ENCODE results near the gene RNF114. TPM values are rescaled to one million over a fixed set of nuclear protein-coding genes. Genes with fewer than 3 reads are reported as not detected.

RNF114 gene
- total RNA-seq, 4 donors from 2014 or later: 136 to 193 (median 176) TPM

DNA sequence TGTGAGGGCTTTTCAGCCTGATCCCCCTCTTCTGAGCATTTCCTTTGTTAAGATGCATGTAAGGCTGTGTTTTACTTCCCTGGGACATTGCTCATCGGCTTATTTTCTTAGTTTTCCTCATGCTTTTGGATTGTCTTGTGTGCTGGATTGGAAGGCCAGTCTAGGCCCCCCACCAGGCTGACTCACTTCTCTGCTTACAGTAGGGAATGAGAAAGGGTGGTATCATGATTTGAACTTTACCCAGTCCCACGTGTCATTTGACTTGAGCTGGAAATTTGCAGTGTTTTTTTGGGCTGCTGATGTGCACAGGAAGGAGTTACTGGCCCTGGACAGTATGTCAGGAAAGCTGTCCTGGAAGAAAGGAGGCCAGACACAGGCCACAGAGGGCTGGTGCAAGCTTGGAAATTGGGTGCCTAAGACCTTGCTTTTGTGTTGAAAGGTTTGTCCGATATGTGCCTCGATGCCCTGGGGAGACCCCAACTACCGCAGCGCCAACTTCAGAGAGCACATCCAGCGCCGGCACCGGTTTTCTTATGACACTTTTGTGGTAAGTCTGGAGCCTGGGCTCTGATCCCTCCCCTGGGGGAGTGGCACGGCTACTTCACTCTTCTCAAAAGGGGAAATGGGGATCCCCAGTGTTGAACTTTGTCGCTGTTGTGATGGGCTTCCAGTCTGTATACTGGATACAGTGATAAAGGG is 12.8 kb downstream of the RNF114 start:
- TF ChIP-seq, protein P1, sequence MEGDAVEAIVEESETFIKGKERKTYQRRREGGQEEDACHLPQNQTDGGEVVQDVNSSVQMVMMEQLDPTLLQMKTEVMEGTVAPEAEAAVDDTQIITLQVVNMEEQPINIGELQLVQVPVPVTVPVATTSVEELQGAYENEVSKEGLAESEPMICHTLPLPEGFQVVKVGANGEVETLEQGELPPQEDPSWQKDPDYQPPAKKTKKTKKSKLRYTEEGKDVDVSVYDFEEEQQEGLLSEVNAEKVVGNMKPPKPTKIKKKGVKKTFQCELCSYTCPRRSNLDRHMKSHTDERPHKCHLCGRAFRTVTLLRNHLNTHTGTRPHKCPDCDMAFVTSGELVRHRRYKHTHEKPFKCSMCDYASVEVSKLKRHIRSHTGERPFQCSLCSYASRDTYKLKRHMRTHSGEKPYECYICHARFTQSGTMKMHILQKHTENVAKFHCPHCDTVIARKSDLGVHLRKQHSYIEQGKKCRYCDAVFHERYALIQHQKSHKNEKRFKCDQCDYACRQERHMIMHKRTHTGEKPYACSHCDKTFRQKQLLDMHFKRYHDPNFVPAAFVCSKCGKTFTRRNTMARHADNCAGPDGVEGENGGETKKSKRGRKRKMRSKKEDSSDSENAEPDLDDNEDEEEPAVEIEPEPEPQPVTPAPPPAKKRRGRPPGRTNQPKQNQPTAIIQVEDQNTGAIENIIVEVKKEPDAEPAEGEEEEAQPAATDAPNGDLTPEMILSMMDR (IDR thresholded peaks at IDR 0.05; ENCODE audit: low read depth): no peak

DNA sequence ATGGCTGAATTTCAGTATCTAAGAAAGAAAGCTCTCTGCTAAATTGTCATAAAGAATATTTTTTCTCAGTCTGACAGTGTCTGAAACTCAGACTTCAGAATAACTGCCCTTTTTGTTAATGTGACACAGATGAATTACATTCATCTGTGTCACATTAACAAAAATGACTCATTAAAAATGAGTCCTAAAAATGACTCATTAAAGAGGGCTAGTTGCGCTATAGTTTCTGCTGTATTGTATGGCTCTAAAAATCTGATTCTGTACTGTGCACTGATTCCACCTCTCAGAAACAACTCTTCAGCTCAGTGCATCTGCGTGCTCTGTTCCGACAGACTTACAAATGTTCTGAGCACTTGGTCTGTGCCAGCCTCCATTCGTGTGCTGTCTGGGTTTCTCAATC is 15.0 kb downstream of the RNF114 start:
- TF ChIP-seq, protein P1 (IDR thresholded peaks at IDR 0.05; ENCODE audit: low read depth): no peak

- TF ChIP-seq, protein P1 (IDR thresholded peaks at IDR 0.05; ENCODE audit: low read depth): no peak
Observed at GRCh38 chr20:49955167-49955566, 19.0 kb downstream of the RNF114 start.

DNA sequence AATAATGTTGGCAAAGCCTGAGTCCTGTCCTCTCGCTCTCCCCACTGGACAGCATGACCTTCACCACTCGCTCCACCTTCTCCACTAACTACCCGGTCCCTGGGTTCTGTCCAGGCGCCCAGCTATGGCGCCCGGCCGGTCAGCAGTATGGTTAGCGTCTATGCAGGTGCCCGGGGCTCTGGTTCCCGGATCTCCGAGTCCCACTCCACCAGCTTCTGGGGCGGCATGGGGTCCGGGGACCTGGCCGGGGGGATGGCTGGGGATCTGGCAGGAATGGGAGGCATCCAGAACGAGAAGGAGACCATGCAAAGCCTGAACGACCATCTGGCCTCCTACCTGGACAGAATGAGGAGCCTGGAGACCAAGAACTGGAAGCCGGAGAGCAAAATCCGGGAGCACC is 20.5 kb downstream of the RNF114 start:
- TF ChIP-seq, protein P1 (IDR thresholded peaks at IDR 0.05; ENCODE audit: low read depth): no peak

GRCh38 chr20:49961413-49961812 is 25.2 kb downstream of the RNF114 start:
- TF ChIP-seq, protein P1 (IDR thresholded peaks at IDR 0.05; ENCODE audit: low read depth): no peak

GRCh38 chr20:49964964-49965780 is 29.0 kb downstream of the RNF114 start:
- TF ChIP-seq, protein P1 (IDR thresholded peaks at IDR 0.05; ENCODE audit: low read depth): no peak

- TF ChIP-seq, protein P1 (IDR thresholded peaks at IDR 0.05; ENCODE audit: low read depth): no peak
Observed at GRCh38 chr20:49965781-49966305, 29.6 kb downstream of the RNF114 start.

Measured in subcutaneous adipose tissue (tissue), 4 donors.